HL-60 (cell line): ENCODE measurements around the gene ATE1.

Experiments
- GABPA ChIP-seq: IDR thresholded peaks from 2 replicates; pipeline ENCODE4 v1.6.1; 2012; ENCODE audit warnings: low read depth
- POLR2AphosphoS5 ChIP-seq: IDR thresholded peaks from 2 replicates; pipeline ENCODE4 v1.6.1; 2012; ENCODE audit warnings: low read depth
- SPI1 ChIP-seq: IDR thresholded peaks from 2 replicates; pipeline ENCODE4 v1.6.1; 2012; ENCODE audit warnings: low read depth, mild to moderate bottlenecking, borderline replicate concordance
- TF ChIP-seq, protein P1 (sequence below): IDR thresholded peaks from one replicate; pipeline ENCODE4 v1.5.1; 2011; ENCODE audit warnings: low read length, control low read depth, inconsistent platforms; ENCODE audit not compliant: insufficient read depth

- TF ChIP-seq POLR2AphosphoS5: no peak
- TF ChIP-seq, protein P1, sequence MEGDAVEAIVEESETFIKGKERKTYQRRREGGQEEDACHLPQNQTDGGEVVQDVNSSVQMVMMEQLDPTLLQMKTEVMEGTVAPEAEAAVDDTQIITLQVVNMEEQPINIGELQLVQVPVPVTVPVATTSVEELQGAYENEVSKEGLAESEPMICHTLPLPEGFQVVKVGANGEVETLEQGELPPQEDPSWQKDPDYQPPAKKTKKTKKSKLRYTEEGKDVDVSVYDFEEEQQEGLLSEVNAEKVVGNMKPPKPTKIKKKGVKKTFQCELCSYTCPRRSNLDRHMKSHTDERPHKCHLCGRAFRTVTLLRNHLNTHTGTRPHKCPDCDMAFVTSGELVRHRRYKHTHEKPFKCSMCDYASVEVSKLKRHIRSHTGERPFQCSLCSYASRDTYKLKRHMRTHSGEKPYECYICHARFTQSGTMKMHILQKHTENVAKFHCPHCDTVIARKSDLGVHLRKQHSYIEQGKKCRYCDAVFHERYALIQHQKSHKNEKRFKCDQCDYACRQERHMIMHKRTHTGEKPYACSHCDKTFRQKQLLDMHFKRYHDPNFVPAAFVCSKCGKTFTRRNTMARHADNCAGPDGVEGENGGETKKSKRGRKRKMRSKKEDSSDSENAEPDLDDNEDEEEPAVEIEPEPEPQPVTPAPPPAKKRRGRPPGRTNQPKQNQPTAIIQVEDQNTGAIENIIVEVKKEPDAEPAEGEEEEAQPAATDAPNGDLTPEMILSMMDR: no peak
- no peak for TF ChIP-seq GABPA
- TF ChIP-seq SPI1: no peak
Observed at GRCh38 chr10:121812031-121812430, 115.8 kb downstream of the ATE1 start.
